CD4-positive, alpha-beta T cell (primary cell): ENCODE results near the gene PFAS. TPM values are rescaled to one million over a fixed set of nuclear protein-coding genes. Genes with fewer than 3 reads are reported as not detected.

Source experiments
- ATAC-seq: fragments of 200-7000 bp; cut with Tn5 transposase; one replicate; pipeline ENCODE4 v1.10.0; 2022; ENCODE audit warnings: mild to moderate bottlenecking; ENCODE audit not compliant: poor library complexity
- CTCF ChIA-PET: fragments of 350-600 bp; sonication (Branson Sonifier 250); formaldehyde crosslinking; loops from one replicate; lab custom pipeline; 2021; ENCODE audit warnings: antibody characterized with exemption, inconsistent platforms; lab: Charles Lee
- POLR2A ChIA-PET: fragments of 350-600 bp; sonication (Branson Sonifier 250); formaldehyde crosslinking; loops from one replicate; lab custom pipeline; 2021; ENCODE audit warnings: antibody characterized with exemption, inconsistent platforms; lab: Charles Lee
- DNase-seq, 14 experiments: peaks; one replicate each; pipeline ENCODE4 v3.0.0-alpha.2; 2013 to 2020; ENCODE audit warnings: mixed read lengths in 2 of 14
- H3K27ac ChIP-seq, 2 donors: one replicate each; pipeline versions ENCODE4 v1.5.1 to v1.7.0; 2013; ENCODE audit warnings: low read length in 2 of 2, low read depth in 1 of 2, mild to moderate bottlenecking in 1 of 2
- H3K27me3 ChIP-seq, 2 experiments: 1 replicate in 1 of 2; 2 replicates in 1 of 2; pipeline versions ENCODE4 v1.6.1 to v1.7.0; 2013; ENCODE audit warnings: low read length in 2 of 2, control low read depth in 1 of 2, mild to moderate bottlenecking in 1 of 2, moderate library complexity in 1 of 2; ENCODE audit not compliant: insufficient read depth in 2 of 2, control insufficient read depth in 1 of 2
- H3K36me3 ChIP-seq: one replicate; pipeline ENCODE4 v1.6.1; 2013; ENCODE audit warnings: low read length, control low read depth; ENCODE audit not compliant: insufficient read depth
- H3K4me1 ChIP-seq: one replicate; pipeline ENCODE4 v1.6.1; 2013; ENCODE audit warnings: low read length, control low read depth; ENCODE audit not compliant: insufficient read depth
- H3K4me3 ChIP-seq: one replicate; pipeline ENCODE4 v1.5.1; 2013; ENCODE audit warnings: mild to moderate bottlenecking, low read length, moderate library complexity
- H3K9me3 ChIP-seq, 2 experiments: 1 replicate in 1 of 2; 2 replicates in 1 of 2; pipeline versions ENCODE4 v1.6.1 to v1.7.0; 2013; ENCODE audit warnings: low read length in 2 of 2, mild to moderate bottlenecking in 2 of 2, control low read depth in 1 of 2, moderate library complexity in 1 of 2; ENCODE audit not compliant: control insufficient read depth in 1 of 2, insufficient read depth in 1 of 2
- H3K27ac Mint-ChIP-seq: one replicate; pipeline ENCODE4 v1.8.0; 2020; ENCODE audit warnings: mixed read lengths
- H3K27me3 Mint-ChIP-seq: one replicate; pipeline ENCODE4 v1.8.0; 2021; ENCODE audit warnings: mixed read lengths
- H3K36me3 Mint-ChIP-seq: one replicate; pipeline ENCODE4 v1.8.0; 2021; ENCODE audit warnings: low read depth, mixed read lengths
- H3K4me1 Mint-ChIP-seq: one replicate; pipeline ENCODE4 v1.8.0; 2021; ENCODE audit warnings: low read depth, mixed read lengths
- H3K4me3 Mint-ChIP-seq: one replicate; pipeline ENCODE4 v1.8.0; 2020; ENCODE audit warnings: mild to moderate bottlenecking, mixed read lengths
- H3K9me3 Mint-ChIP-seq: one replicate; pipeline ENCODE4 v1.8.0; 2020; ENCODE audit warnings: mixed read lengths
- CTCF ChIP-seq: fragments of 200-600 bp; IDR thresholded peaks from one replicate; pipeline ENCODE4 v1.8.0; 2022; ENCODE audit warnings: antibody characterized with exemption, mild to moderate bottlenecking
- intact Hi-C, 2 experiments: fragments of 100-400 bp; cut with DNase I in 1 of 2; cut with micrococcal nuclease in 1 of 2; formaldehyde crosslinking; loops; one replicate each; pipeline versions ENCODE4 v1.15.1 to v1.9.0; 2023 to 2025; cut with DNase I, micrococcal nuclease
- total RNA-seq, 174 experiments: library from RNA in 2 of 174; stranded (reverse) in 2 of 174; gene quantifications; one replicate each; pipeline ENCODE4 v1.2.3 and lab custom pipeline; 2021 to 2026

The PFAS gene
- total RNA-seq, 2 experiments from 2014 or later: 22.3 to 23.0 TPM

GRCh38 chr17:8225813-8226535, 23.1 kb upstream of the PFAS start:
- intact Hi-C loops: loop anchor here in 1 of 2 experiments (1.0 kb wide), 1 partner anchor 21 kb away; no protein-coding TSS in a partner anchor
- Histone ChIP-seq H3K27ac (peak overlapping the region; percentile 49 to 55), H3K36me3 (peaks cover 48% of the 10 kb centered on the region), H3K27me3 (no peaks in the 10 kb centered on the region), H3K4me3 (no peak overlapping the region), H3K4me1 (peaks cover 59% of the 10 kb centered on the region), H3K9me3 (no peaks in the 10 kb centered on the region)
- TF ChIP-seq CTCF: no peak
- peaks cover 2% of the 10 kb centered on the region for H3K9me3 Mint-ChIP-seq
- H3K4me3 Mint-ChIP-seq: peak overlapping the region; percentile 63
- ChIA-PET CTCF (interaction anchor here (0.8 to 1.5 kb wide), 4 partner anchors 17 to 108 kb away, joined by 3 to 7 read pairs (median 4); partner anchors contain the start of genes ALOXE3 and CTC1), POLR2A (interaction anchor here (0.8 to 19.8 kb wide), 16 partner anchors 16 to 404 kb away, joined by 3 to 630 read pairs (median 10); partner anchors contain the start of genes ALOXE3, AURKB, BORCS6 and CTC1)
- H3K27me3 Mint-ChIP-seq: peaks cover 33% of the 10 kb centered on the region
- peak; percentile 52 to 88 (median 62) for DNase-seq
- peaks cover 71% of the 10 kb centered on the region for H3K4me1 Mint-ChIP-seq
- H3K36me3 Mint-ChIP-seq: peaks cover 80% of the 10 kb centered on the region
- peak; percentile 11 for ATAC-seq
- H3K27ac Mint-ChIP-seq: peak overlapping the region; percentile 99

GRCh38 chr17:8226536-8227237, 22.4 kb upstream of the PFAS start:
- no peak for TF ChIP-seq CTCF
- Mint-ChIP-seq H3K9me3 (no peaks in the 10 kb centered on the region), H3K4me1 (peaks cover 67% of the 10 kb centered on the region), H3K4me3 (peak overlapping the region; percentile 63), H3K27me3 (peaks cover 28% of the 10 kb centered on the region), H3K36me3 (peaks cover 80% of the 10 kb centered on the region), H3K27ac (peak overlapping the region; percentile 99)
- intact Hi-C loops: loop anchor here in 1 of 2 experiments (1.0 kb wide), 1 partner anchor 21 kb away; no protein-coding TSS in a partner anchor
- no peak overlapping the region for H3K4me3 ChIP-seq
- DNase-seq (peak in 5 of 14 experiments; percentile 17 to 61 (median 30)), ATAC-seq (no peak)
- H3K4me1 ChIP-seq: peaks cover 54% of the 10 kb centered on the region
- no peaks in the 10 kb centered on the region for H3K27me3 ChIP-seq
- ChIA-PET POLR2A (interaction anchor here (0.8 to 19.8 kb wide), 15 partner anchors 16 to 404 kb away, joined by 3 to 630 read pairs (median 10); partner anchors contain the start of genes ALOXE3, AURKB, BORCS6 and CTC1), CTCF (interaction anchor here (0.8 to 1.5 kb wide), 3 partner anchors 16 to 108 kb away, joined by 3 to 7 read pairs (median 6); partner anchors contain the start of gene ALOXE3)
- peaks cover 55% of the 10 kb centered on the region for H3K36me3 ChIP-seq
- H3K27ac ChIP-seq: peak overlapping the region; percentile 49 to 55
- H3K9me3 ChIP-seq: no peaks in the 10 kb centered on the region

GRCh38 chr17:8227238-8227581, 21.9 kb upstream of the PFAS start:
- Mint-ChIP-seq H3K27ac (peak overlapping the region; percentile 99), H3K36me3 (peaks cover 80% of the 10 kb centered on the region), H3K4me3 (peak overlapping the region; percentile 63), H3K4me1 (peaks cover 62% of the 10 kb centered on the region), H3K27me3 (peaks cover 22% of the 10 kb centered on the region), H3K9me3 (no peaks in the 10 kb centered on the region)
- TF ChIP-seq CTCF: no peak
- Histone ChIP-seq H3K36me3 (peaks cover 60% of the 10 kb centered on the region), H3K9me3 (no peaks in the 10 kb centered on the region), H3K27me3 (no peaks in the 10 kb centered on the region), H3K4me1 (peaks cover 50% of the 10 kb centered on the region), H3K27ac (no peak overlapping the region), H3K4me3 (no peak overlapping the region)
- ChIA-PET POLR2A (interaction anchor here (1.5 to 19.8 kb wide), 7 partner anchors 16 to 117 kb away, joined by 3 to 630 read pairs (median 15); partner anchors contain the start of genes ALOXE3, AURKB, BORCS6 and CTC1), CTCF (no interaction called here)
- no peak for ATAC-seq
- no peak for DNase-seq
- intact Hi-C loops: no loop called here
